HepG2 (cell line): Measurements from ENCODE around the gene C4BPA.

Experiments used
- EZH2 ChIP-seq: conservative IDR thresholded peaks from 2 replicates; pipeline ENCODE4 v1.6.1; 2012; ENCODE audit warnings: mild to moderate bottlenecking, low read depth, low read length, moderate library complexity
- HNRNPUL1 ChIP-seq: fragments of 200-400 bp; formaldehyde crosslinking; IDR thresholded peaks from 2 replicates; pipeline ENCODE4 v1.6.1; 2017; ENCODE audit warnings: low read depth, mild to moderate bottlenecking, low read length, moderate library complexity
- LRRFIP1 ChIP-seq: sonication (generic); formaldehyde crosslinking; conservative IDR thresholded peaks from 2 replicates; pipeline ENCODE4 v1.4.0; 2020; ENCODE audit warnings: missing genetic modification reagents
- POLR2AphosphoS5 ChIP-seq: IDR thresholded peaks from 2 replicates; pipeline ENCODE4 v1.6.1; 2012; ENCODE audit warnings: low read depth, low read length
- RAD51 ChIP-seq: fragments of 450-650 bp; IDR thresholded peaks from 2 replicates; pipeline ENCODE4 v1.6.1; 2016; ENCODE audit warnings: borderline replicate concordance
- REXO4 ChIP-seq: sonication (generic); formaldehyde crosslinking; IDR thresholded peaks from 2 replicates; pipeline ENCODE4 v1.8.0; 2022; ENCODE audit warnings: missing genetic modification reagents, mild to moderate bottlenecking, borderline replicate concordance

GRCh38 chr1:207172885-207173284 lies 68.9 kb downstream of the C4BPA start:
- no peak for TF ChIP-seq EZH2
- TF ChIP-seq POLR2AphosphoS5, result no peak
- TF ChIP-seq LRRFIP1 (CRISPR knock-in tag), result no peak
- no peak for TF ChIP-seq RAD51
- TF ChIP-seq REXO4 (CRISPR knock-in tag), result no peak
- TF ChIP-seq HNRNPUL1, result no peak
